ENCODE data around the gene PITPNC1.
"Not testable (repeated sequence)": the region's sequence is repeated elsewhere in the genome, so short reads cannot be mapped to it uniquely, and the experiment has no call there.

PITPNC1 gene

GRCh38 chr17:67491009-67491680 lies 114.1 kb downstream of the PITPNC1 start:
- no peak for DNase-seq

GRCh38 chr17:67491681-67492024 lies 114.6 kb downstream of the PITPNC1 start:
- no peak for DNase-seq

- no peak for DNase-seq
These were observed 115.2 kb downstream of the PITPNC1 start for GRCh38 chr17:67492251-67492740.

GRCh38 chr17:67492824-67493517 lies 115.9 kb downstream of the PITPNC1 start:
- no peak for DNase-seq

GRCh38 chr17:67493812-67494211 lies 116.7 kb downstream of the PITPNC1 start:
- no peak for DNase-seq

GRCh38 chr17:67495534-67495933 lies 118.5 kb downstream of the PITPNC1 start:
- DNase-seq, result not testable (repeated sequence)

- no peak for DNase-seq
These were observed 119.2 kb downstream of the PITPNC1 start for GRCh38 chr17:67496286-67496685.

- no peak for DNase-seq
These were observed 122.6 kb downstream of the PITPNC1 start for GRCh38 chr17:67499685-67500084.

- no peak for DNase-seq
These were observed 123.2 kb downstream of the PITPNC1 start for GRCh38 chr17:67500261-67500660.

- no peak for DNase-seq
These were observed 123.7 kb downstream of the PITPNC1 start for GRCh38 chr17:67500677-67501300.

GRCh38 chr17:67502151-67502550 lies 125.1 kb downstream of the PITPNC1 start:
- DNase-seq, result no peak

- no peak for DNase-seq
These were observed 126.1 kb downstream of the PITPNC1 start for GRCh38 chr17:67503184-67503583.

- DNase-seq, result no peak
These were observed 126.7 kb downstream of the PITPNC1 start for GRCh38 chr17:67503739-67504138.

GRCh38 chr17:67504182-67504581 lies 127.1 kb downstream of the PITPNC1 start:
- no peak for DNase-seq

GRCh38 chr17:67506966-67507365 lies 129.9 kb downstream of the PITPNC1 start:
- DNase-seq, result no peak

GRCh38 chr17:67509390-67510287 lies 132.6 kb downstream of the PITPNC1 start:
- no peak for DNase-seq

- peak; percentile 47 for DNase-seq
These were observed 133.9 kb downstream of the PITPNC1 start for GRCh38 chr17:67511012-67511411.

- DNase-seq, result no peak
These were observed 134.7 kb downstream of the PITPNC1 start for GRCh38 chr17:67511804-67512203.

- no peak for DNase-seq
These were observed 137.9 kb downstream of the PITPNC1 start for GRCh38 chr17:67514998-67515397.

- DNase-seq, result no peak
These were observed 138.5 kb downstream of the PITPNC1 start for GRCh38 chr17:67515490-67516083.

GRCh38 chr17:67516571-67516970 lies 139.5 kb downstream of the PITPNC1 start:
- DNase-seq, result not testable (repeated sequence)

GRCh38 chr17:67517325-67517724 lies 140.2 kb downstream of the PITPNC1 start:
- DNase-seq, result no peak

GRCh38 chr17:67518876-67519275 lies 141.8 kb downstream of the PITPNC1 start:
- no peak for DNase-seq
